Smooth muscle cell of the brain vasculature (primary cell): ENCODE data around the gene ZRANB3.
A peak's percentile ranks its signal among the peaks of the same experiment; 100 is the strongest.

Experiments used
- DNase-seq: peaks from one replicate; pipeline ENCODE4 v3.0.0-alpha.2; 2012; ENCODE audit warnings: low read depth, low spot score

ZRANB3 gene

DNA sequence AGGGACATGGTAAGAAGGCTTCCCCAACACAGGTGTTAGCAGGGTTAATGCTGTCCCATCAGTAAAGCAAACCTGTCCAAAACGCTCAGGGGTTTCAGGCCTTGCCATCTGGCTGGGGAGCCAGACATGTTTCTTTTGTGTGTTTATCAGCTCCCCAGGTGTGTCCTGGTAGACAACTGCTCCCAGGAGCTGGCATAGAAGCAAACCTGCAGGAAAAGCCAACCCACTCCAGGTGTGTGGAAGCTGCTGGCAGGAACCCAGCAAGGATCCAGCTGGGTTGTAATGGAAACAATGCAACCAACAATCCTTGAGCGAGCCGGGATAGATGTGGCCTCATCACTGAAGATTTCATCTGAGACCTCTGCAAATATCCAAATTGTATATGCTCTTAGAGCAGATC lies 355.8 kb downstream of the ZRANB3 start:
- DNase-seq, result no peak

DNA sequence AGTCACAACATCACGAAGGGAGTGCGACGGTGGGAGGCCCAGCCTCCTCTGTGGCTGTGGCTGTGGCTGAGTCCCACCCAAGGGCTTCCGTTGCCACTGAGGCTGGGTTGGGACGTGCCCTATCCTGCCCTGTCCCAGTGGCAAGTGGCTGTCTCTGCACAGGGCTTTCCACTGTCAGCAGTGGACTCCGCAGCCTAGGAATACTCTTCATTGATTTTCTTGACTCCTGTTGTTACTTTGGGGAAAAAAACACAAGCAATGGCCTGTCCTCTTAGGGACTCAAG lies 356.3 kb downstream of the ZRANB3 start:
- no peak for DNase-seq

DNA sequence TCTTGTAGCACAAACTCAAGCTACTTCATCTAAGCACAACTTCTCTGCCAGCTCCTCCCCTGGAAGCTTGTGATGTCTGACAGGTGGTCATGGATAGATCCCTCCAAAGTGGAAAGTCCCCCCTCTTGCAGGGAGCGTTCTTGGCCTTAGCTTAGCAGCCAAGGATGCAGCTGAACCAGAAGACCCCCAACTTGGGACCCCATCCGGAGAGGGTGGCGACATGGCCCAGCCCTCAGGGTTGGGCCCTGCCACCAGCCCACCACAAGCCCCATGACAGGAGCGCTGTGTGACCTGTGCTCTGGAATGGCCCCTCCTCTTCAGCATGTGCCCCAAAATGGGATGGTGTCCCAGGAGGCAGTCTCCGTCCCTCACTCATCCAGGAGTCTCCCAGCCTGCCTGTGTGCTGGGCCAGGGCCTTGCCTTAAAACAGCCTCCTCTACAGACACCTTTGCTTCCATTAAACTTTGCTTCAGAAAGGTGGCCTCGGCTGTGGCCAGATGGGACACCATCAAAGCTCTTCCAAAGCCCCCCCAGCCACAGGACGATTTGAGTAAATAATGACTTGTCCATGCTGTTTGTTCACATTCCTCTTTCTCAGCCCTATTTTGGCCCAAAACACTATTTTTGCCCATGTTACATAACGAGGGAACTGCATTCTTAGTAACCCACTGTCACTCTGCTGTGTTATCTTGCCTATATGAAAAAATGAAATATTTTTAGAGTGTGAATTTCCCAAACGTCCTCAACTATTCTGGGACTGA lies 356.8 kb downstream of the ZRANB3 start:
- DNase-seq, result no peak

DNA sequence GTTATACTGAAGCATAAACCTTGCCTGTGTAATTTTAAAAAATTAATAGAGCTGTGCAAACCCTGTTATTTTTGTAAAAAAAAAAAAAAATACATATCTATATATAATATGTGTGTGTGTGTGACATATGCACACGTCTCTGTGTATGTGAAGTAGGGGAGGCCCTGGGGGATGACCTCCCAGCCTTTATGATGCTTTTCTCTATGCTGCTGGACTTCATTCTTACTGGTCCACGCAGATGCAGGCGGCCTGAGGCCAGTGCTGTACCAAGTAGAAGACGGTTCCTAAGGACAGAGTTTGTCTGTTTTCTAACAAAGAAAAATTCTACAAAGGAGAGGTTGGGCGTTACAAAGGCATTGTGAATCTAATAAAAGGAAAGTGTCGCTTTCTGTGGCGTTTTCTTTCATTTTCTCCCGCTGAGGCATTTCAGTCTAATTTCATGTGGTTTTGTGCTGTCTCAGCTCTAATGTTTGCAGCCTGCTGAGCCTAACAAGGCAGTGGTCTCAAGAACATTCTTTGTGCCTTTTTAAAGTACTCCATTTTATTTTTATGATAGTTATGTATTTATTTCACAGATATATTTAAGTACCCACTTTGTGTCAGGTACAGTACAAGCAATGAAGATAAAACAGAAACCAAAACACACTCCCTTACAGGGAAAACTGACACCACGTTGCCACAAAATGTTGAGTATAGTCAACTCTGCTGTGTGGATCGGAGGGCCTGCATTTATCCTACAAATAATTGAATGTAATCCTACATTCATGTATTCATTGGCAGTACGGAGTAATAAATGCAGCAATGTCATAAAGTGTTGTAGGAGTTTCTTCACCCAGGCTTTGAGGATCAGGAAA lies 360.9 kb downstream of the ZRANB3 start:
- no peak for DNase-seq

DNA sequence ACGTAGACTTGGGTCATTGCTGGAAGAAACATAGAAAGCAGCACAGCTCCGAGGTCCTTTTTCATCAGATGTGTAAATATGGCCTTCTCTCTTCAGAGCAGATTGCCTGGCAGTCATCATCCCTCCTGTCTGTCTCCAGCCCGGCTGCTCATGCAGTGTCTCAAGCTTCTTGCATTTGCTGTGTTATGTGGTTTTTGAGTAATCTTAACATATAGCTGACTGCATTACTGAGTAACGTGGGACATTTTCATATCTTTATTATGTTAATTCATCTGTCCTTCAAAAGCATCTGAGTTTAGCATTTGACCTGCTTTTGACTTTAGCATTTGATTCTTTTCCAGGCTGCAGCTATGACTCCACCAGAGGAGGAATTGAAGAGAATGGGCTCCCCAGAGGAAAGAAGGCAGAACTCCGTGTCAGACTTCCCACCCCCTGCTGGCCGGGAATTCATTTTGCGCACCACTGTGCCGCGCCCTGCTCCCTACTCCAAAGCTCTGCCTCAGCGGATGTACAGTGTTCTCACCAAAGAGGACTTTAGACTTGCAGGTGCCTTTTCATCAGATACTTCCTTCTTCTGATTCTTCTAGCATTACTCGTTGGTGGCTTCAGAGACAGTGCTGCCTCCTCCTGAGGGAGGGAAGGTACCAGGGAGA lies 362.7 kb downstream of the ZRANB3 start:
- DNase-seq, result no peak

DNA sequence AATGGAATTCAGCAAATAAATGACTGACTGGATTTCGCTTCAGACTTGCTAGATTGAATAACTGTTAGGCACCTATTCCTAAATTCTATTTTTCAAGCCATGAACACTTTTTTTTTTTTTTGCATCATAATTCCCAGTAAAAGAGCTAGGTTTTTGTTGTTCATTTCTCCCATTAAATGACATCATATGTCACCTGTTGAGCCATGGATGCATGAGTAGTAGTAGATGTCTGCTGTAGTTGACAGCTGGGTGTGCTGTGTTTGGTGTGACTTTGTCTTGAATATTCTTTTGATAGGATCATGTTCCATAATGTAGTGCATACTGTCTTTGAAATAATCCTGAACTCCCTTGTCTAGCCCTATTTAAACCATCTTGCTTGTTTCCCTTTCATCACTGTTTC lies 363.7 kb downstream of the ZRANB3 start:
- no peak for DNase-seq

DNA sequence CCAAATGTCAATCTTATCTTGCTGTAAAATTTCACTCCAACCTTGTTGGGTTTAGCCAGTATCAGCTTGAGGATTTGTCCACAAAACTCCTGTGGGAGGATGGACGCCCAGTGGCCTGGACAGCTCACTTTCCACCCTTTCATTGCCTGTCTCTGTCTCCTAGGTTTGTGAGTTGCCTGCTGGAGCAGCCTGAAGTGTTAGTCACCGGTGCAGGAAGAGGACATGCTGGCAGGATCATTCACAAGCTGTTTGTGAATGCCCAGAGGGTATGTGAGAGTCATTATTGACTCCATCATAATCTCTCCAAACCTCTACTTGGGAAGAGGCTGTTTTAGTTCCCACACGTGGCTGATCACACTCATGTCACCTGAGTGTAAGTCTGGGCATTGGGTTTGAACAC lies 366.6 kb downstream of the ZRANB3 start:
- DNase-seq, result peak; percentile 17

DNA sequence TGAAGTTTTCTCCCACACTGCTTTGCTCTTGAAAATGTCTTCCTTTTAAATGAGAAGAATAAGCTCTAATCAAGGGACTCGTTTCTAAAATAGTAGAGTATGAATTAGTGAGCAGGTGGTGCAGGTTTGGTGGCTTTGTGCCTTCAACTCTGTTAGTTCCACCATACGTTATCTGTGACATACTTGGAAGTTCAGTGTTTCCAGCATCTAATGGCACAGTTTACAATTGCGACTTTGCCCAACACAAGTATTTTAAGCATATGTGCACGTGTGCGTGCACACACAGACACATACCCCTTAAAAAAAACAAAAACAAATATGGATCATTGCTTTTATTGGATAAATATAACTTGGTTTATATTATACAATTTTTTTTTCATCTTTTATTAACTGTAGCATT lies 367.1 kb downstream of the ZRANB3 start:
- no peak for DNase-seq

DNA sequence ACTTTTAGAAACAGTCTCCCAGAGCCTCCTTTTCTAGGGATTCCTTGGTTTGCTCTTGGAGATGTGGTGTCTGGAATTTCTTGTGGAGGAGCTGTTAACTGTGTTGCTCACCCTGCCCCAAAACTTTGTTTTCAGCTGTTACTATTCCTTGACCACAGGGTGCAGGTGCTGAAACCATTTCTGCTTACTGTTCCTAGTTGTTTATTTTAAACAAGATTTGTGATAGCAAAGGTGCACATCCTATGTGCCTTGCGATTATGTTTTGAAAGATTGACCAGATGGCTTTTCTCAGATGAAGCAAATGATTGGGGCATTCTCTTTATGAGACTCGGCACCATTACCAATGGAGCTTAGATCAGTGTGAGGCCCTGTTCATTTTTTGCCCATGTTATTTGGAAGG lies 367.7 kb downstream of the ZRANB3 start:
- no peak for DNase-seq

DNA sequence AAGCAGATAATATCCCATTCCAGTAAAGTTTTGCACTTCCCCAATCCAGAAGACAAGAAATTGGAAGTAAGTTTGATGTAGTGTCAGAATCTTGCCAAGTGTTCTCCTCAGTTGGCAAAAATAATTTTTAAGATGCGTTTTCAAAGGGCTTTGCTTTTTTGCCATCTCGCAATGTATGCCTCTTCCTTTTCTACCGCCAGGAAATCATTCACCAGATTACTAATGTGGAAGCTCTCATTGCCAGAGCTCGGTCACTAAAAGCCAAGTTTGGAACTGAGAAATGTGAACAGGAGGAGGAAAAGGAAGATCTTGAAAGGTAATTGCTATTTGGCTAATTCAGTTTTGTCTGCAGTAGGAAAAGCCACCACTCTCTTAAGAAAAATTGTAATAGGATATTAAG lies 368.2 kb downstream of the ZRANB3 start:
- no peak for DNase-seq

DNA sequence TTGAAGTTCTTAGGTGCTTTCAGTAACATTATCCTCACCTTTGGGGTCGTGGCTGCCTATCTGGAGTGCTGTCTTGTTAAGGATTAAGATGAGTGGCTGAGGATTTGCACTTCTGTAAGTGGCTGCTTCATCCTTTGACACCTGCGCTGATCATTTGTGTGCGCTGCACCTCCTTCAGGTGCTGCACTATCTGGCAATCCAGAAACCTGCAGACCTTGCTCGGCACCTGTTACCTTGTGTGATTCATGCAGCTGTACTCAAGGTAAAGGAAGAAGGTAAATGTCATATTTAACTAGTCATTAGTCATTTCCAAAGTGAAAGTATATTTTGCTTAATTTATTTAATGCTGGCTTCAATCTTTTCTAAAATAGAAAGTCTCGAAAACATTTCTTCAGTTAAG lies 368.6 kb downstream of the ZRANB3 start:
- DNase-seq, result no peak

DNA sequence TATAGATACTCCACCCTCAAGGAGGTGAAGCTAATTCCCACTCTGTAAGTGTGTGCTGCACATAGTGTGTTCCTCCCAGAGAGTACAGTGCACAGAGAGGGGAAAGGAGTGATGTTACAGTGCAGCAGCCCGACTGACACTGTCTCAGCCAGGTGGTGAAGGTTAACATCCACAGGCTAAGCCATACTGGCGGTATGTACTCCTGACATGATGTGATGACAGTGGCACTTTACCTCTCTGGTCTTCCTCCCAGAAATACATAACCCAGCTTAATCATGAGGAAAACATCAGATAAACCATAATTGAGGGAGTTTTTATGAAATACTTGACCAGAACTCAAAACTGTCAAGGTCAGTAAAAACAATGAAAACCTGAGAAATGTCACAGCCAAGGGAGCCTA lies 371.8 kb downstream of the ZRANB3 start:
- no peak for DNase-seq

DNA sequence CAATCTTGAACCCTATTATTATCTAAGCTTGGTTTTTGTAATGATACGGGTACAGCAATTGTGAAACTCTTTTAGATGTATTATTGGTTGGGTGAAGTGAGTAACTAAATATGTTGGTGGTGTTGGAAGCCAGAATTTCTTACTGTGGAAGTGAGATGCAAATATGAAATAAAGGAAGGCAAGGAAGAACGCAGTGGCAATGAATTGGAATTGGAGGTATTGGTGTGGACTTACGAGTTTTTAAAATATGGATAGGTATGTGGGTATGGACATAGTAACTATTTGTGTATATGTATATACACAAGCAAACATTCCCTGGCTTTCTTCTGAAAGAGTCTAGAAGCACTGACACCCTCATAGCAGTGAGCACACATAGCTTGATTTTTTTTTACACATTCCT lies 373.2 kb downstream of the ZRANB3 start:
- DNase-seq, result no peak

DNA sequence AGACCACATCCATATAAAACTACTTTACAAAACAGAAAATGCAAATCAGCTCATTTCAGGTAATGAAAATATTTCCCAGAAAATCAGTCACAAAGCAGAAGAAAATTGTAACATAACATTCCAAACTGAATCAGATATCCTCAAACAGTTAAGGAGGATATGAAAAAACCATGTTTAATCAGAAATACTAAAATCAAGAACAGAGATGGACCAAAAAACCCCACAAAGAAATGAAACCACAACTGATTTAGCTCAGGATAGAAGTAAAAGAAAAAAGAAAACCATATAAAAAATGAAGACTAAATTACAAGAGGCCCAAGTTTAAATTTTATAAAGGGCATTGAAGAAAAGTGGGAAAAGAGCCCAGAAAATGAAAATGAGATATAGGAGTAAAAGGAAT lies 376.1 kb downstream of the ZRANB3 start:
- no peak for DNase-seq

DNA sequence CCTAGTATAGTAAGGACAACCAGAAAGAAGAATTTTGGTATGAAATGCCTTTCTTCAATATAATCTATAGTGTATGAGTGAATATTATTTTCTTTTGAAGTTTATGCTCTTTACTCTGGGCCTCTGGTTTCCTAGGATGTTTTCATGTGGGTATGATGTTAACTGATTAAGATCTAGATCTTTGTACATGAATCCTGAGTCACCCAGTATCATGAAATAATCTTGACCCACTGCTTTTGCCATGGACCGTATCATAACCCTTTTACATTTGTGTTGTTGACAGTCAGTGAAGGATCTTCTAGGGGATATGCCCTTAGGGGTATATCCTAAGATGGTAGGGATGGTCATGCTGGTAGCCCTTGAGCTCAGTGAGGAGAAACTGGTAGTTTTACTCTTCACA lies 378.7 kb downstream of the ZRANB3 start:
- no peak for DNase-seq

DNA sequence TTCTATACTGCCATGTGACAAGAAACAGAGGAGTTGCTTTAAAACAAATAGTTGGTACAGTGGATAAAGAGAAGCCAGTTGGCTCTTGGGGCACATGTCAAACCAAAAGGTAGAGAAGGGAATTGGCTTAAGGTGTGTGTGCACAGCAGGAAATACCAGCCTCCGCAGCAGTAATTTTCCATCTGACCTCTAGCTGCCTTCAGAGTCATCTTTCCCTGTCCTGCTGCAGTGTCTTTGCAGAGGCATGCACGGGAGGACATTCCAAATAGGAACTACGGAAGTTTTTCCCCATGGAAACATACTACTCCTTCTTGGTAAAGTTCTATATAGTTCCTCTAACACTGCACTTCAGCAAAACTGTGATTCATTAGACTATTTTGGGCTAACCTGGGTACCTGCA lies 379.4 kb downstream of the ZRANB3 start:
- DNase-seq, result no peak

DNA sequence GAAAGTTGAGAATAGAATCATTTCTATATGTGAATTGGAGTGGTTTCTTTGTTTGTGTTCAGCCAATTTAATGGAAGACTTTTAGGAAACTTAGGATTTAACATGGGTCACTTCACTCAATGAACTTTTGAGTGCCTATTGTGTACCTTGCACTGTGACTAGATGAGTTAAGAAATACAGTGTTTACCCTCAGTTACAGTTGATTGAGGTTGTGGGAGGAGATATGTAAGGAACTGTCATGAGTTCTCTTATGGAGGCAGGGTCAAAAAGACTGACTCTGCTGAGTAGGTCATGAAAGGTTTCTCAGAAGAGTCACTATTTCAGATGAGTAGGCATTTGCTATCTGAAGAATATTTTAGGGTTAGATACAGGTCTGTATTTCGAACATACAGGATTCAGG lies 380.3 kb downstream of the ZRANB3 start:
- no peak for DNase-seq

DNA sequence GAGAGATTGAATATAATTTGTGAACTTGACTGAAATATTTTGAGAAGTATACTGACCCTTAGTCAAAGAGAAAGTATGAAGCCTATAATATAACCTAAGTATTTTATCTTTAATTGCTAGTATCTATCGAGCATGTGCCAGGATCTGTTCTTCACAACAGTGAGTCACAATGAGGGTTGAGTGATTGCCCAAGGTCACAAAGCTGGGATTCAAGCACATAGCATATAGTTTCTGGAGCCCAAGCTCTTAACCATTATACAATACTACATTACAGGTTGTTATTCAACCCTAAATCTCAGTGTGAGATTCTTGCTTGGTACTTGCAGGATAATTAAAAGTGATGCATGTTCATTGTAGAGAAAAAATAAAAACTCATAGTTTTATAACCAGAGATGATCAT lies 381.8 kb downstream of the ZRANB3 start:
- no peak for DNase-seq

DNA sequence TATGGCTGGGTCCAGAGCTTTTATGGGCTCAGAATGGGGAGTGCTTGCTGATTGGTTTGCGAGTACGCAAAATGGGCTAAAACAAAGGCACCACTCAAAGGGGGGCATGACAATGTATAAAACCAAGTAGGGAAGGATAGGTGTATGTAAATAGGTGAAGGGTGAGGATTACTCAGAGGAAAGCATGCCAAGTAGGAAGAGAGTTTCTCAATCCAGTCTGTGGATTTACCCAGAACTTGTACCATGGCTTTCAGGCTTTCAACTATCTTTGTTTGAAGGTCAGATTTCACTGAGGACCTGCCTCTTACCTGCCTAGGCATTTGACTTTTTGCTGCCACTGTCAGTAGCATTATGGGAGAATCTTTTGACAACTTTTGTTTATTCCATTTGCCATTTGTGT lies 386.7 kb downstream of the ZRANB3 start:
- no peak for DNase-seq

DNA sequence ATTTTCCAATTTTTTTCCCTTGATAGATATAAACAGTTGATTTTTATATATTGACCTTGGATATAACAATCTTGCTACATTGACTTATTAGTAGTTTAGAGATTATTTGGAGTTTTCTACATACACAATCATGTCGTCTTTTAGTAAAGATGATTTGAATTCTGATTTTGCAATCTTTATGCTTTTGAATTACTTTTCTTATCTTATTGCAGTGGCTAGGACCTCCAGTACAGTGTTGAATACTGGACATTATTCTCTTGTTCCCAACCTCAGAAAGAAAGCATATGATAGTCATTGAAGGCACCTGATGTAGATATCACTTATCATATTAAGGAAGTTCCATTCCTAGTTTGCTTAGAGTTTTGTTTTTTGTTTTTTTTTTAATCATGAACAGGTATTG lies 388.7 kb downstream of the ZRANB3 start:
- DNase-seq, result no peak

DNA sequence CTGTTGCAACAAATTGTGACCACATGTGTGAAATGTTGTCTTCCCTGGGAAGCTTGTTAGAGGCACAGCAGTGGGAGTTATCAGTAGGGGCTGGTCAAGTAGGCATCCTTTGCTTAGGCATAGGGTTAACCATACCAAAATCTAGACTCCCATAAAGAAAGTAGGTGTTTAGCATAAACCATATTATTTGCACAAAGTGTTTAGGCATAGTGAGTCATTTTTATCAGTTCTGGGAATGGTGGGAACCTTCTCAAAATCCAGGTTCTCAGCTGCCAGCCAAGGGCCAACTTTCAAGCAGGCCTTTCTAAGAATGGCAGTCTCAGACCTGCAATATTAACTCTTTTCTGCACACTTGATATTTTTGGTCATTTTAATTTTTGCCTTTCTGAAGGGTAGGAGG lies 390.4 kb downstream of the ZRANB3 start:
- no peak for DNase-seq

DNA sequence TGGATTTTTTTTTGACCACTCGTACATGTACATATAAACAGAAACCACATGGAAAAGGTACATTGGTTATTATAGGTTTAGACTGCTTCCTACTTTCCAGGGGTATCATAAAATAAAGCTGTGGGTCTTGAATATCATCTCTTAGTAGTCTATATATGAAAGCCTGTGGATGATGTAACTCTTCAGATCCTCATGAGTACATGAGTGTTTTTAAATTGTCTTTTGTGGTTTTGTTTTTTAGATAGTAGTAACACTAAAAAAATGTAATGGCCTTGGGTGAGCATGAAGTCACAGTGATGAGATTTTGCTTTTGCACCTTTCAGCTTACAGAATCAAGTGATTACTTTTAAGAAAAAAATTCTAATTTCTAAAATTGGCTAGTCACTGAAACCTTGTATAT lies 398.7 kb downstream of the ZRANB3 start:
- no peak for DNase-seq

DNA sequence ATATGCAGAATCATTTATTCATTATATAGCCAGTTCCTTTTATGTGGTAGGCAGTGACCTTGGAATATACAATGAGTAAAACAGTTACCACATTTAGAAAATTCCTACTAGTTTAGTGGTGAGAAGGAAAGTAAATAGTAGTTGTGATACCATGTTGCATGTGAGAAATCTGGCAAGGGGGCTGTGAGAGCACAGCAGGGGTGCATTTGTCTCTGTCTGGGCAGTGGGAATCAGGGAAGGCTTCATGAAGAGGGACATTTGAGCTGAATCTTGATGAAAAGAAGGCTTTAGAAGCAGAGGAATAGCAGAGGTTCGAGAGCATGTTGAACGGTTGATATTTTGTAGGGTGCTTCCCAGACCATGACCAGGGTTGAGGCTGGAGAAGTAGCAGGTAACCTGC lies 400.3 kb downstream of the ZRANB3 start:
- no peak for DNase-seq
